ENCODE measurements around the gene RXFP4. TPM values are rescaled to one million over a fixed set of nuclear protein-coding genes. Genes with fewer than 3 reads are reported as not detected.

The RXFP4 gene
- total and polyA plus RNA-seq, 9 of the 15 experiments (the other 6 are each of a cell fraction or from before 2014, with no cell fraction given), result 0.64 TPM; not detected in 8

- TF ChIP-seq ARID4B (CRISPR knock-in tag; IDR thresholded peaks at IDR 0.05) (no peak), ILK (tag; IDR thresholded peaks at IDR 0.05; ENCODE audit: borderline replicate concordance, low read depth) (no peak), MLLT1 (IDR thresholded peaks at IDR 0.05) (peak in 1 of 2 experiments; percentile 61; a peak in 1 of 4 replicates), EGR1 (conservative IDR thresholded peaks at IDR 0.05) (no peak), ZBTB8A (IDR thresholded peaks at IDR 0.05; ENCODE audit: partially characterized antibody) (no peak), RBM14 (IDR thresholded peaks at IDR 0.05; ENCODE audit: borderline replicate concordance, insufficient read depth, low read depth, low read length) (no peak), ARID3A (IDR thresholded peaks at IDR 0.05; ENCODE audit: borderline replicate concordance, low read depth, low read length) (no peak), CLOCK (CRISPR knock-in tag; IDR thresholded peaks at IDR 0.05; ENCODE audit: borderline replicate concordance) (no peak), THAP7 (CRISPR knock-in tag; IDR thresholded peaks at IDR 0.05) (no peak), ZNF655 (CRISPR knock-in tag; IDR thresholded peaks at IDR 0.05) (no peak), ZNF780A (CRISPR knock-in tag; IDR thresholded peaks at IDR 0.05) (no peak), SRSF1 (IDR thresholded peaks at IDR 0.05; ENCODE audit: low read depth, low read length) (no peak)
Observed at GRCh38 chr1:155979597-155980343, 38.3 kb downstream of the RXFP4 start (continued).
